Sigmoid colon (tissue), 4 donors: Measurements from ENCODE around the gene ALB.

Experiments
- CTCF ChIP-seq, 4 experiments: fragments of 450-650 bp in 3 of 4; fragments of 200-600 bp in 1 of 4; IDR thresholded peaks; one replicate each; pipeline ENCODE4 v1.5.1; 2016 to 2019; ENCODE audit warnings: antibody characterized with exemption in 4 of 4, mild to moderate bottlenecking in 3 of 4, moderate library complexity in 2 of 4
- POLR2AphosphoS5 ChIP-seq, 4 donors: sonication (generic); formaldehyde crosslinking; IDR thresholded peaks; one replicate each; pipeline ENCODE4 v1.6.1; 2017; ENCODE audit warnings: antibody characterized with exemption in 4 of 4

DNA sequence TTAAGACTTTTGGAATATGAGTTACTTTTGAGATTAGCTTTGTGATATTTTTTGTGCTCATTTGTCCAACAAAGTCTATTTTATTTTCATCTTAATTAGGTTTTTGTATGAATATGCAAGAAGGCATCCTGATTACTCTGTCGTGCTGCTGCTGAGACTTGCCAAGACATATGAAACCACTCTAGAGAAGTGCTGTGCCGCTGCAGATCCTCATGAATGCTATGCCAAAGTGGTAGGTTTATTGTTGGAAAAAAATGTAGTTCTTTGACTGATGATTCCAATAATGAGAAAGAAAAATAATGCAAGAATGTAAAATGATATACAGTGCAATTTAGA lies 10.8 kb downstream of the ALB start:
- TF ChIP-seq CTCF (IDR thresholded peaks at IDR 0.05) = no peak
- no peak for TF ChIP-seq POLR2AphosphoS5 (IDR thresholded peaks at IDR 0.05)
